NCI-H1417 treated with DMSO at 0.1 percent for 48 hours (cell line): ENCODE results near the gene TSPAN32.
"Not testable (repeated sequence)": the region's sequence is repeated elsewhere in the genome, so short reads cannot be mapped to it uniquely, and the experiment has no call there.

Source experiments
- DNase-seq: peaks from one replicate; lab custom pipeline; 2025; lab: John Stamatoyannopoulos, UW

The TSPAN32 gene

GRCh38 chr11:2267306-2267850 is 34.4 kb upstream of the TSPAN32 start:
- no peak for DNase-seq

- no peak for DNase-seq
Measured at GRCh38 chr11:2267851-2268728, 33.7 kb upstream of the TSPAN32 start.

GRCh38 chr11:2268729-2269600 is 32.8 kb upstream of the TSPAN32 start:
- DNase-seq = no peak

- DNase-seq = peak; percentile 33
Measured at GRCh38 chr11:2269601-2270321, 32.1 kb upstream of the TSPAN32 start.

GRCh38 chr11:2270322-2271076 is 31.3 kb upstream of the TSPAN32 start, which contains the start of gene ASCL2:
ASCL2 (minus strand) TSS chr11:2270588; CDS start chr11:2270332, 256 bp downstream.
- no peak for DNase-seq

GRCh38 chr11:2271077-2271326 is 30.8 kb upstream of the TSPAN32 start:
- no peak for DNase-seq

GRCh38 chr11:2271327-2272227 is 30.2 kb upstream of the TSPAN32 start:
- DNase-seq = no peak

- DNase-seq = no peak
Measured at GRCh38 chr11:2272228-2272945, 29.4 kb upstream of the TSPAN32 start.

GRCh38 chr11:2272946-2273280 is 28.9 kb upstream of the TSPAN32 start:
- no peak for DNase-seq

- no peak for DNase-seq
Measured at GRCh38 chr11:2273311-2273710, 28.5 kb upstream of the TSPAN32 start.

- no peak for DNase-seq
Measured at GRCh38 chr11:2273771-2274170, 28.0 kb upstream of the TSPAN32 start.

GRCh38 chr11:2275334-2276279 is 26.2 kb upstream of the TSPAN32 start:
- DNase-seq = no peak

GRCh38 chr11:2276280-2277007 is 25.4 kb upstream of the TSPAN32 start:
- no peak for DNase-seq

GRCh38 chr11:2277008-2277346 is 24.8 kb upstream of the TSPAN32 start:
- no peak for DNase-seq

GRCh38 chr11:2277933-2278523 is 23.8 kb upstream of the TSPAN32 start:
- DNase-seq = no peak

GRCh38 chr11:2280208-2280607 is 21.6 kb upstream of the TSPAN32 start:
- no peak for DNase-seq

- DNase-seq = not testable (repeated sequence)
Measured at GRCh38 chr11:2286350-2286749, 15.5 kb upstream of the TSPAN32 start.

- DNase-seq = no peak
Measured at GRCh38 chr11:2287091-2287490, 14.7 kb upstream of the TSPAN32 start.
